ENCODE data around the gene PRR20C. TPM values are rescaled to one million over a fixed set of nuclear protein-coding genes. Genes with fewer than 3 reads are reported as not detected.

Gene PRR20C
- total and polyA plus RNA-seq, 2 experiments from 2014 or later: not detected

DNA sequence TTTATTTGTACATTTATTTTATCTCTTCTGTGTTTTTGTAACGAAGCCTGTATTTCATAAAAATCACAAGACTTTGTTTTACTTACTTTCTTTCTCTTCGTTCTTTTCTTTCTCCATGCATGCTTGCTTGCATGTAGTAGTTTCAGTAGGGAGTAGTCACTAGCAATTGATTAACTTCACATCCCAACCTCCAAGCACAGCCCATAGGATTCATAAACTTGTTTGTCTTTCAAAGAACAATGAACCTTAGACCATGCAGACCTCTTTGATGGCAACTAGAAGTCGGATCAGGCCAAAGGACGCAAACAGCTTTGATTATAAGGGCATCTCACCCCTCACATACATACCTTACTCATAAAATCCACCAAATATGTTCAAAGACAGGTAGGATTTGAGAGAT lies 16.3 kb upstream of the PRR20C start:
- TF ChIP-seq ZNF331 (CRISPR knock-in tag; IDR thresholded peaks at IDR 0.05; ENCODE audit: low read depth) (no peak), CREB1 (CRISPR knock-in tag; IDR thresholded peaks at IDR 0.05; ENCODE audit: low read depth) (no peak), JUNB (IDR thresholded peaks at IDR 0.05; ENCODE audit: unreplicated experiment) (no peak), EZH2 (IDR thresholded peaks at IDR 0.05; ENCODE audit: low read depth, unreplicated experiment) (no peak), ZNF114 (CRISPR knock-in tag; IDR thresholded peaks at IDR 0.05) (no peak), POLR2AphosphoS5 (IDR thresholded peaks at IDR 0.05; ENCODE audit: low read depth) (no peak), STAT1 (IDR thresholded peaks at IDR 0.05; ENCODE audit: unreplicated experiment) (no peak), EZH2phosphoT487 (IDR thresholded peaks at IDR 0.05; ENCODE audit: unreplicated experiment) (no peak), NANOG (IDR thresholded peaks at IDR 0.05; ENCODE audit: borderline replicate concordance) (no peak)
- TF ChIP-seq, protein P1, sequence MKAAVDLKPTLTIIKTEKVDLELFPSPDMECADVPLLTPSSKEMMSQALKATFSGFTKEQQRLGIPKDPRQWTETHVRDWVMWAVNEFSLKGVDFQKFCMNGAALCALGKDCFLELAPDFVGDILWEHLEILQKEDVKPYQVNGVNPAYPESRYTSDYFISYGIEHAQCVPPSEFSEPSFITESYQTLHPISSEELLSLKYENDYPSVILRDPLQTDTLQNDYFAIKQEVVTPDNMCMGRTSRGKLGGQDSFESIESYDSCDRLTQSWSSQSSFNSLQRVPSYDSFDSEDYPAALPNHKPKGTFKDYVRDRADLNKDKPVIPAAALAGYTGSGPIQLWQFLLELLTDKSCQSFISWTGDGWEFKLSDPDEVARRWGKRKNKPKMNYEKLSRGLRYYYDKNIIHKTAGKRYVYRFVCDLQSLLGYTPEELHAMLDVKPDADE (IDR thresholded peaks at IDR 0.05): no peak
- TF ChIP-seq, protein P2, sequence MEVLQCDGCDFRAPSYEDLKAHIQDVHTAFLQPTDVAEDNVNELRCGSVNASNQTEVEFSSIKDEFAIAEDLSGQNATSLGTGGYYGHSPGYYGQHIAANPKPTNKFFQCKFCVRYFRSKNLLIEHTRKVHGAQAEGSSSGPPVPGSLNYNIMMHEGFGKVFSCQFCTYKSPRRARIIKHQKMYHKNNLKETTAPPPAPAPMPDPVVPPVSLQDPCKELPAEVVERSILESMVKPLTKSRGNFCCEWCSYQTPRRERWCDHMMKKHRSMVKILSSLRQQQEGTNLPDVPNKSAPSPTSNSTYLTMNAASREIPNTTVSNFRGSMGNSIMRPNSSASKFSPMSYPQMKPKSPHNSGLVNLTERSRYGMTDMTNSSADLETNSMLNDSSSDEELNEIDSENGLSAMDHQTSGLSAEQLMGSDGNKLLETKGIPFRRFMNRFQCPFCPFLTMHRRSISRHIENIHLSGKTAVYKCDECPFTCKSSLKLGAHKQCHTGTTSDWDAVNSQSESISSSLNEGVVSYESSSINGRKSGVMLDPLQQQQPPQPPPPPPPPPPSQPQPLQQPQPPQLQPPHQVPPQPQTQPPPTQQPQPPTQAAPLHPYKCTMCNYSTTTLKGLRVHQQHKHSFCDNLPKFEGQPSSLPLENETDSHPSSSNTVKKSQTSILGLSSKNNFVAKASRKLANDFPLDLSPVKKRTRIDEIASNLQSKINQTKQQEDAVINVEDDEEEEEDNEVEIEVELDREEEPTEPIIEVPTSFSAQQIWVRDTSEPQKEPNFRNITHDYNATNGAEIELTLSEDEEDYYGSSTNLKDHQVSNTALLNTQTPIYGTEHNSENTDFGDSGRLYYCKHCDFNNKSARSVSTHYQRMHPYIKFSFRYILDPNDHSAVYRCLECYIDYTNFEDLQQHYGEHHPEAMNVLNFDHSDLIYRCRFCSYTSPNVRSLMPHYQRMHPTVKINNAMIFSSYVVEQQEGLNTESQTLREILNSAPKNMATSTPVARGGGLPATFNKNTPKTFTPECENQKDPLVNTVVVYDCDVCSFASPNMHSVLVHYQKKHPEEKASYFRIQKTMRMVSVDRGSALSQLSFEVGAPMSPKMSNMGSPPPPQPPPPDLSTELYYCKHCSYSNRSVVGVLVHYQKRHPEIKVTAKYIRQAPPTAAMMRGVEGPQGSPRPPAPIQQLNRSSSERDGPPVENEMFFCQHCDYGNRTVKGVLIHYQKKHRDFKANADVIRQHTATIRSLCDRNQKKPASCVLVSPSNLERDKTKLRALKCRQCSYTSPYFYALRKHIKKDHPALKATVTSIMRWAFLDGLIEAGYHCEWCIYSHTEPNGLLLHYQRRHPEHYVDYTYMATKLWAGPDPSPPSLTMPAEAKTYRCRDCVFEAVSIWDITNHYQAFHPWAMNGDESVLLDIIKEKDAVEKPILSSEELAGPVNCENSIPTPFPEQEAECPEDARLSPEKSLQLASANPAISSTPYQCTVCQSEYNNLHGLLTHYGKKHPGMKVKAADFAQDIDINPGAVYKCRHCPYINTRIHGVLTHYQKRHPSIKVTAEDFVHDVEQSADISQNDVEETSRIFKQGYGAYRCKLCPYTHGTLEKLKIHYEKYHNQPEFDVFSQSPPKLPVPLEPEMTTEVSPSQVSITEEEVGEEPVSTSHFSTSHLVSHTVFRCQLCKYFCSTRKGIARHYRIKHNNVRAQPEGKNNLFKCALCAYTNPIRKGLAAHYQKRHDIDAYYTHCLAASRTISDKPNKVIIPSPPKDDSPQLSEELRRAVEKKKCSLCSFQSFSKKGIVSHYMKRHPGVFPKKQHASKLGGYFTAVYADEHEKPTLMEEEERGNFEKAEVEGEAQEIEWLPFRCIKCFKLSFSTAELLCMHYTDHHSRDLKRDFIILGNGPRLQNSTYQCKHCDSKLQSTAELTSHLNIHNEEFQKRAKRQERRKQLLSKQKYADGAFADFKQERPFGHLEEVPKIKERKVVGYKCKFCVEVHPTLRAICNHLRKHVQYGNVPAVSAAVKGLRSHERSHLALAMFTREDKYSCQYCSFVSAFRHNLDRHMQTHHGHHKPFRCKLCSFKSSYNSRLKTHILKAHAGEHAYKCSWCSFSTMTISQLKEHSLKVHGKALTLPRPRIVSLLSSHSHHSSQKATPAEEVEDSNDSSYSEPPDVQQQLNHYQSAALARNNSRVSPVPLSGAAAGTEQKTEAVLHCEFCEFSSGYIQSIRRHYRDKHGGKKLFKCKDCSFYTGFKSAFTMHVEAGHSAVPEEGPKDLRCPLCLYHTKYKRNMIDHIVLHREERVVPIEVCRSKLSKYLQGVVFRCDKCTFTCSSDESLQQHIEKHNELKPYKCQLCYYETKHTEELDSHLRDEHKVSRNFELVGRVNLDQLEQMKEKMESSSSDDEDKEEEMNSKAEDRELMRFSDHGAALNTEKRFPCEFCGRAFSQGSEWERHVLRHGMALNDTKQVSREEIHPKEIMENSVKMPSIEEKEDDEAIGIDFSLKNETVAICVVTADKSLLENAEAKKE (CRISPR knock-in tag; IDR thresholded peaks at IDR 0.05): no peak
- TF ChIP-seq, protein P3, sequence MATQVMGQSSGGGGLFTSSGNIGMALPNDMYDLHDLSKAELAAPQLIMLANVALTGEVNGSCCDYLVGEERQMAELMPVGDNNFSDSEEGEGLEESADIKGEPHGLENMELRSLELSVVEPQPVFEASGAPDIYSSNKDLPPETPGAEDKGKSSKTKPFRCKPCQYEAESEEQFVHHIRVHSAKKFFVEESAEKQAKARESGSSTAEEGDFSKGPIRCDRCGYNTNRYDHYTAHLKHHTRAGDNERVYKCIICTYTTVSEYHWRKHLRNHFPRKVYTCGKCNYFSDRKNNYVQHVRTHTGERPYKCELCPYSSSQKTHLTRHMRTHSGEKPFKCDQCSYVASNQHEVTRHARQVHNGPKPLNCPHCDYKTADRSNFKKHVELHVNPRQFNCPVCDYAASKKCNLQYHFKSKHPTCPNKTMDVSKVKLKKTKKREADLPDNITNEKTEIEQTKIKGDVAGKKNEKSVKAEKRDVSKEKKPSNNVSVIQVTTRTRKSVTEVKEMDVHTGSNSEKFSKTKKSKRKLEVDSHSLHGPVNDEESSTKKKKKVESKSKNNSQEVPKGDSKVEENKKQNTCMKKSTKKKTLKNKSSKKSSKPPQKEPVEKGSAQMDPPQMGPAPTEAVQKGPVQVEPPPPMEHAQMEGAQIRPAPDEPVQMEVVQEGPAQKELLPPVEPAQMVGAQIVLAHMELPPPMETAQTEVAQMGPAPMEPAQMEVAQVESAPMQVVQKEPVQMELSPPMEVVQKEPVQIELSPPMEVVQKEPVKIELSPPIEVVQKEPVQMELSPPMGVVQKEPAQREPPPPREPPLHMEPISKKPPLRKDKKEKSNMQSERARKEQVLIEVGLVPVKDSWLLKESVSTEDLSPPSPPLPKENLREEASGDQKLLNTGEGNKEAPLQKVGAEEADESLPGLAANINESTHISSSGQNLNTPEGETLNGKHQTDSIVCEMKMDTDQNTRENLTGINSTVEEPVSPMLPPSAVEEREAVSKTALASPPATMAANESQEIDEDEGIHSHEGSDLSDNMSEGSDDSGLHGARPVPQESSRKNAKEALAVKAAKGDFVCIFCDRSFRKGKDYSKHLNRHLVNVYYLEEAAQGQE (IDR thresholded peaks at IDR 0.05; ENCODE audit: unreplicated experiment): no peak
- TF ChIP-seq, protein P4, sequence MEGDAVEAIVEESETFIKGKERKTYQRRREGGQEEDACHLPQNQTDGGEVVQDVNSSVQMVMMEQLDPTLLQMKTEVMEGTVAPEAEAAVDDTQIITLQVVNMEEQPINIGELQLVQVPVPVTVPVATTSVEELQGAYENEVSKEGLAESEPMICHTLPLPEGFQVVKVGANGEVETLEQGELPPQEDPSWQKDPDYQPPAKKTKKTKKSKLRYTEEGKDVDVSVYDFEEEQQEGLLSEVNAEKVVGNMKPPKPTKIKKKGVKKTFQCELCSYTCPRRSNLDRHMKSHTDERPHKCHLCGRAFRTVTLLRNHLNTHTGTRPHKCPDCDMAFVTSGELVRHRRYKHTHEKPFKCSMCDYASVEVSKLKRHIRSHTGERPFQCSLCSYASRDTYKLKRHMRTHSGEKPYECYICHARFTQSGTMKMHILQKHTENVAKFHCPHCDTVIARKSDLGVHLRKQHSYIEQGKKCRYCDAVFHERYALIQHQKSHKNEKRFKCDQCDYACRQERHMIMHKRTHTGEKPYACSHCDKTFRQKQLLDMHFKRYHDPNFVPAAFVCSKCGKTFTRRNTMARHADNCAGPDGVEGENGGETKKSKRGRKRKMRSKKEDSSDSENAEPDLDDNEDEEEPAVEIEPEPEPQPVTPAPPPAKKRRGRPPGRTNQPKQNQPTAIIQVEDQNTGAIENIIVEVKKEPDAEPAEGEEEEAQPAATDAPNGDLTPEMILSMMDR (conservative IDR thresholded peaks at IDR 0.05; ENCODE audit: low read depth in 2 of 2): no peak
- no peak for DNase-seq (ENCODE audit: low spot score)
- no peaks in the 10 kb centered on the region for H3K79me2 ChIP-seq (replicated peaks; ENCODE audit: insufficient read depth)
- H3K27ac ChIP-seq (ENCODE audit: low read depth): no peak overlapping the region
- Mint-ChIP-seq H3K4me3 (no peak overlapping the region), H3K27me3 (ENCODE audit: insufficient read depth, low read depth, poor library complexity) (no peaks in the 10 kb centered on the region), H3K4me1 (no peaks in the 10 kb centered on the region), H3K9me3 (no peaks in the 10 kb centered on the region), H3K36me3 (ENCODE audit: low read depth) (no peaks in the 10 kb centered on the region), H3K27ac (no peak overlapping the region)
- no peaks in the 10 kb centered on the region for H3F3A ChIP-seq (replicated peaks; ENCODE audit: low read depth)
- no peak for ATAC-seq
- no peaks in the 10 kb centered on the region for H3K9me2 ChIP-seq (ENCODE audit: insufficient read depth)
- no peaks in the 10 kb centered on the region for H4K20me1 ChIP-seq (replicated peaks; ENCODE audit: insufficient read depth)
- no peak overlapping the region for H2AFZ ChIP-seq
- H3K36me3 ChIP-seq (ENCODE audit: insufficient read depth): no peaks in the 10 kb centered on the region
- H3K4me3 ChIP-seq: no peak overlapping the region
- H3K4me1 ChIP-seq (ENCODE audit: insufficient read depth): no peaks in the 10 kb centered on the region
- H3K27me3 ChIP-seq (ENCODE audit: insufficient read depth): no peaks in the 10 kb centered on the region
- H3K4me2 ChIP-seq: no peak overlapping the region

Measured in GM23338 (cell line).